GM18505 (cell line): ENCODE data around the gene MGA.
"Not testable (repeated sequence)": the region's sequence is repeated elsewhere in the genome, so short reads cannot be mapped to it uniquely, and the experiment has no call there.

ENCODE experiments used
- ATAC-seq: cut with Tn5 transposase; IDR thresholded peaks from one replicate; pipeline ENCODE4 v1.9.1; 2021; ENCODE audit not compliant: unreplicated experiment
- POLR2A ChIP-seq: IDR thresholded peaks from 4 replicates; pipeline ENCODE4 v1.6.1; 2011; ENCODE audit warnings: borderline replicate concordance; ENCODE audit not compliant: insufficient read depth, insufficient read length; ENCODE audit errors: extremely low read depth

Gene MGA

DNA sequence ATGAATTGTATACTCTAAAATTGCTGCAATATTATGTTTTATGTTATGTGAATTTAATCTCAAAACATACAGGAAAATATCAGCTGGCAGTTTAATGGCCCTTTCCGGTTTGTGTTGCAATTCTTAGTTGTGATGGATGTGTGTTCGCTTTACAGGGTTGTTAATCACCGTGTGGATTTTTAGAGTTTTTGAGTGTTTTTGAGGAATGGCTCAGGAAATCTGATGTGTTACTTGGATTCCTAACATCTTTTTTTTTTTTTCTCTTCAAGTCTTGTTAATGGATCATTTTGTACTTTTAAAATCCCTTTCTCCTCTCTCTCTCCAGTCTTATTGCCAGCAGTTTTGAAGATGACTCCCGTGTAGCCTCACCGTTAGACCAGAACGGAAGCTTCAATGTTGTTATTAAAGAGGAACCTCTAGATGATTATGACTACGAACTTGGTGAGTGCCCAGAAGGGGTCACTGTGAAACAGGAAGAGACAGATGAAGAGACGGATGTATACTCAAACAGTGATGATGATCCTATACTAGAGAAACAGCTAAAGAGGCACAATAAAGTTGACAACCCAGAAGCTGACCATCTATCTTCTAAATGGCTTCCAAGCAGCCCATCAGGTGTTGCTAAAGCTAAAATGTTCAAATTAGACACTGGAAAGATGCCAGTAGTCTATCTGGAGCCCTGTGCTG is 35.7 kb downstream of the MGA start:
- TF ChIP-seq POLR2A, result no peak
- ATAC-seq, result peak; percentile 80

DNA sequence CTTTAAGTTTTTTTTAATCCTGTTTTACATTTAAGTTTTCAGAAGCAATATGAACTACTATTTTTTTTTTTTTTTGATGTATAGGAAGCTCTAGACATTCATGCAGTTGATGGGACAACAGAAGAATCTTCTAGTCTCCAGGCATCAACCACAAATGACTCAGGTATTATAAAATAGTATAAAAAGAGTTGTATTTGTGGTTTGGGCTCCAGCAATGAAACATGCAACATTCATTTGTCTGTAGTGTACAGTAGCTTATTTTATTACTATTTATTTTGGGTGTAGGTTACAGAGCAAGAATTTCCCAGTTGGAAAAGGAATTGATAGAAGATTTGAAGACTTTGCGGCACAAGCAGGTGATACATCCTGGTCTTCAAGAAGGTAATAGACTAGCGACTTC is 38.6 kb downstream of the MGA start:
- TF ChIP-seq POLR2A, result no peak
- ATAC-seq, result no peak

DNA sequence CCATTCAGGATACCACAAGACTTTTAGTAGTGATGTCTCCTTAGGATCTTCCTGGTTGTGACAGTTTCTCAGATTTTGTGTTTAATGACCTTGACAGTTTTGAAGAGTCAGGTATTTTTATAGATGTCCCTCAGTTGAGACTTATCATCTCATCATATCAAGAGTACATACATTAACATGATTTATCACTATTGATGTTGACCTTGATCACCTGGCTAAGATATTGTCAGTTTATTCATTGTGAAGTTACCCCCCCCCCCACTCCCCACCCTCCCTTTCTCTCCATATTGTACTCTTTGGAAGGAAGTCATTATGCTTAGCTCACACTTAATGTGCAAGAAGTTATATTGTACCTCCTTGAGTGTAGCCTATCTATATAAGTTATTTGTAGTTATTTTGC is 42.9 kb downstream of the MGA start:
- no peak for ATAC-seq
- TF ChIP-seq POLR2A, result no peak

DNA sequence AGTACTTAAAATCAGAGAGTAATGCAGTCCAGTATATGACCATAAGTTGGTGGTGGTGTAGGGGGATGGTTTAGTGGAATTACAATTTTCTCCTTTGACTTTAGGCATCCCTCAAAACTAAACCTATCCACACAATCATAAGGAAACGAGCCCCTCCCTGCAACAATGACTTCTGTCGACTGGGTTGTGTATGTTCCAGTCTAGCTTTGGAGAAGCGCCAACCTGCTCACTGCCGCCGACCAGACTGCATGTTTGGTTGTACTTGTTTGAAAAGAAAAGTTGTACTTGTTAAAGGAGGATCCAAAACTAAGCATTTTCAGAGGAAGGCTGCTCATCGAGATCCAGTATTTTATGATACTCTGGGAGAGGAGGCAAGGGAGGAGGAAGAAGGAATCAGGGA is 52.8 kb downstream of the MGA start:
- TF ChIP-seq POLR2A, result no peak

DNA sequence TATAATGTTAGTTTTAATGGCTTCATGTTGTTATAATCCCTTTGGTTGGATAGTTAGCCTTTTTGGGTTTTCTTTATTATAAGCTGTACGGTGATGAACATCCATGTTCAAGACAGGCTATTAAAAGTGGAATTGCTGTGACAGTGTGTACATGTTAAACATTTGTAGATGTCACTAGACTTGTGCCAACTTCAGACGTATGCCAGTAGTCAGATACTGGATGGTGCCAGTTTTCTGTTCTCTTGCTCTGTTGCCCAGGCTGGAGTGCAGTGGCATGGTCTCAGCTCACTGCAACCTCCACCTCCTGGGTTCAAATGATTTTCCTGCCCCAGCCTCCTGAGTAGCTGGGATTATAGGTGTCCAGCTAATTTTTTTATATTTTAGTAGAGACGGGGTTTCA is 54.1 kb downstream of the MGA start:
- ATAC-seq, result no peak
- TF ChIP-seq POLR2A, result no peak

More for the DNA sequence above, 52.8 kb downstream of the MGA start:
- ATAC-seq, result no peak

DNA sequence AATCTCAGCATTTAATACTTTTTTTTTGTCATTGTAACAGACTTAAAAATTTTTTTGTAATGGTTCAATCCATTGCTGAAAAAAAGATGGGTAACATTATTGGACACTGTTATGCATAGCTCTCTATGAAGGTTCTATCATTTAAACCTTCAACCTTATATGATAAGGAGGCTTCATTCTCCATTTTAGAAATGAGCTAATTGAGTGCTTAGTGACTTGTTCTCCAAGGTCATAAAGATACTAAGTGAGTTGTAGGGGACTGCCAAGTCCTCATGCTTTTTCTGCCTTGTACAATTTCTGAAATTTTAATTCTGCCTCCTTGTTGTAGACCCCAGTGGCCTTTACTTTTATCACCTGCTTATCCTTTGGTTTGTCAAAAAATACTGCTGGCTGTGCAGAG is 56.7 kb downstream of the MGA start:
- no peak for TF ChIP-seq POLR2A
- no peak for ATAC-seq

DNA sequence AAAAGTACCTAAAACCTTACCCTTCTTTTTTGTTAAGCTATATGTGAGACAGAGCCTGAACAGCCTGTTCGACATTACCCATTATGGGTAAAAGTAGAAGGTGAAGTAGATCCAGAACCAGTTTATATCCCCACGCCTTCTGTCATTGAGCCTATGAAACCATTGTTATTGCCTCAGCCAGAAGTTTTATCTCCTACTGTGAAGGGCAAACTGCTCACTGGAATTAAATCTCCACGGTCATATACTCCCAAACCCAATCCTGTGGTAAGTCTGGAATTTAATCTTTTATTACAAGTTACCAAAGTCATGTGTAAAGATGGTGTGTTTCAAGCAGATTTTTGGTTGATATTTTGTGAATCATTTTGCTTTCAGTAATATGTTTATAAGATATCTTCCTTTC is 66.9 kb downstream of the MGA start:
- no peak for TF ChIP-seq POLR2A
- no peak for ATAC-seq

DNA sequence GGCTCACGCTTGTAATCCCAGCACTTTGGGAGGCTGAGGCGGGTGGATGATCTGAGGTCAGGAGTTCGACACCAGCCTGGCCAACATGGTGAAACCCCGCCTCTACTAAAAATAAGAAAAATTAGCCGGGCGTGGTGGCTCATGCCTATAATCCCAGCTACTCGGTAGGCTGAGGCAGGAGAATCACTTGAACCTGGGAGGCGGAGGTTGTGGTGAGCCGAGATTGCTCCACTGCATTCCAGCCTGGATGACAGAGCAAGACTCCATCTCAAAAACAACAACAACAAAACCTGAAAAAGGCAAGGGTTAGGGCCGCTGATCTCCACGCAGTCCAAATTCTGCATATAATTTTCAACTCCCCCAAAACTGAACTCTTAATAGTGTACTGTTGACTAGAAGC is 67.9 kb downstream of the MGA start:
- not testable (repeated sequence) for ATAC-seq

DNA sequence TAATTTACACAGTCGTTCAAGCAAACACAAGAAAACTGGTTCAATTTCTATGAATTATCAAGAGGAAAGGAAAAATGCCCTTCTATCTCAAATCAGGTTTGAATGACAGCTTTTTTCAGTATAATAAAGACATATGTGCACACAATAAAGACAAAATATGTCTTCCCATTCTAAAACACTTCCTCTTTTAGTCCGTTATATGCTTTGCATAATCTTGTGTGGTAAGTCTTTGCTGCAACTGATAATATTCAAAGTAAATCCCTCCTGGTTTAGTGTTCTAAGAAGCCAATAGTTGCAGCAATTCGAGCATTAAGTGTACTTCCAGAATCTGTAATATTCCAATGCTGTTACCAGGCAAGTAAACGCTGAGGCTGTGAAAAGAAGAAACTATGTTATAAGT is 70.3 kb downstream of the MGA start:
- no peak for TF ChIP-seq POLR2A
- no peak for ATAC-seq

DNA sequence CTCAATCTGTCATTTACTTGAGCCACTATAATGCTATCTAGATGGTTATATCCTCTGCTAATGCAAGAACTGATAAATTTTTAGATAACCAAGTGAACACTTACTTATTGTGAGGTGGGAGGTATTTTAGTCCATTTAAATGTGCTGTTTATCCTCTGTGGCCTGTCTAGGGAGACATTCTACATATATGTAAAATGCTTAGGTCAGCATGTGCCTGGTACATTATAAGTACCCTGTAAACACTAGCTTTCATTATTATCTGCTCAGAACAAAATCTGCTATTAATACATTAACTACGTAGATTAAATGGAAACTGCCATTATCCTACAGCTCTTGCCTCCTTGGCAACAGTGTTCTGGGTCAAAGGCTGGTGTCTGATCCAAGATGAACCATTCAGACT is 72.3 kb downstream of the MGA start:
- TF ChIP-seq POLR2A, result no peak
- no peak for ATAC-seq

DNA sequence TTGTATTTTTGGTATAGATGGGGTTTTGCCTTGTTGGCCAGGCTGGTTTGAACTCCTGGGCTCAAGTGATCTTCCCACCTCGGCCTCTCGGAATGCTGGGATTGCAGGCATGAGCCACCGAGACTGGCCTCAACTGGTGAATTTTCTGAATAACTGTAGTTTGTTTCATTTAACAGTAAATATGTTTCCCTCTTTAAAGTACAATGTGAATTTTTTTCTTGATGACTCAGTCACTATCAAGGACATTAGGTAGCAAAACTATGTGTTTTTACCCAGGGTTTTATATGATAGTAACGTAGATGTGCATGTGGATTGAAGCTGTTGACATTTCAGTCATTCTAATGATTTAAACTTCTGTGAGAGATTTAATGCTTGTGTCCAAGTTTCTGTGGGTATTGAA is 73.9 kb downstream of the MGA start:
- TF ChIP-seq POLR2A, result no peak
- no peak for ATAC-seq

DNA sequence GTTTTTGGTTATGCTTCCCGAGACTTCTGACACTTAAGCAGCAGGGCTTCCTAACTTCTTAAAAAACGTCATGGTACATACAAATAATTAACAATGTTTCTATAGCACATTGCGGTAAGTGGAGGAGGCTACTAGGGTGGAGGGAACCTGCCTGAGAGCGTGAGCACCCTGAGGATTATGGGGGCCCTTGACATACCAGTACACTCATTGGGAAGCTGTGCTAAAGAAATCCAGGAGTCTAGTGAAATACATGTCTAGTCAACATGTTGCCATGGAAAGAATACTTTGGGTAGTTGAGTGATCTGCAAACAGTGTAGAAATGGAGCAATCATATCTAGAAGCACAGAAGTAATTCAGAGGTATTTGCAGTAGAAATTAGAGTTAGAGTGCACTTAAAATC is 74.8 kb downstream of the MGA start:
- TF ChIP-seq POLR2A, result no peak
- no peak for ATAC-seq

DNA sequence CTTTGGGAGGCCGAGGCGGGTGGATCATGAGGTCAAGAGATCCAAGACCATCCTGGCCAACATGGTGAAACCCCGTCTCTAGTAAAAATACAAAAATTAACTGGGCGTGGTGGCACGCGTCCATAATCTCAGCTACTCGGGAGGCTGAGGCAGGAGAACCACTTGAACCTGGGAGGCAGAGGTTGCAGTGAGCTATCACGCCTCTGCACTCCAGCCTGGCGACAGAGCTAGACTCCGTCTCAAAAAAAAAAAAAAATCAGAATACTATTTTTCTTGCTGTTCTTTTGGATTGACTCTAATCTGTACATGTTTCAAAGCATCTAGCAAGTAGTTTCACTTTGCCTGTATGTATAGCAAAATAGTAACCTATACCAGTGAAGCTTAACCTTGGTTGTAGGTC is 75.3 kb downstream of the MGA start:
- ATAC-seq, result not testable (repeated sequence)

DNA sequence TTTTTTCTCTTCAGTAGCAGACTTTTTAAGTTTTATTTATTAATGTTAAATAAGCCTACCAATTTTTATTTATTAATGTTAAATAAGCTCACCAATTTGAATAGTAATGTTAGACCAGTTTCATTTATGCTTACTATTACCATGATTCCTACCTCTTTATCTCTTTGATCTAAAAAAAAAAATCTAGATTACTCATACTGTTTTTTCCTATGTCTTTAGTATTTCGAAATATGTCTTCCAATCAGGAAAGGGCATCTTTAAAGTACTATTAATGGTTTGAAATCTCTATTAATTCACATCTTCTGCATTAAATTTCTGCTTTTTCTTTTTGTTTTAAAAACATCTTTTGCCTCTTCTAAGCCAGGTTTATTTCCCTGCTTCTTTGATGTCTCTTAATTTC is 86.6 kb downstream of the MGA start:
- no peak for ATAC-seq
- no peak for TF ChIP-seq POLR2A

DNA sequence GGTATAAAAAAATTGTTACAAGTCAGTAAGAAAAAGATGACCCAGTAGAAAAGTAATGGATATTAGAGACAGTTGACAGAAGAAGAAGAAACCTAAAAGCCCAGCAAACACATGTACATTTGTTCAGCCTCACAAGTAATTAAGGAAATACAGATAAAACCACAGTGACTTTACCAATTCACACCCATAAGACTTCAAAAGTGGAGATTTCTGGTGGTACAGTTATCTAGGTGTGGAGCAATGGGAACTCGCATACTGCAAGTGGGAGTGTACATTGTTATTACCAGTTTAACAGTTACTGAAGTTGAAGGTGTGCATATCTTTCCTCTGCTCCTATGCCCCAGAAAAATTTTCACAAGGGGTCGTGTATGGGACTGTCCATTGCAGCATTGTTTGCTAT is 96.0 kb downstream of the MGA start:
- ATAC-seq, result no peak
- no peak for TF ChIP-seq POLR2A
